ENCODE measurements around the gene TMEM179. TPM values are rescaled to one million over a fixed set of nuclear protein-coding genes. Genes with fewer than 3 reads are reported as not detected.
A peak's percentile ranks its signal among the peaks of the same experiment; 100 is the strongest.
"Not testable (repeated sequence)": the region's sequence is repeated elsewhere in the genome, so short reads cannot be mapped to it uniquely, and the experiment has no call there.

The TMEM179 gene
- total RNA-seq (2021; ENCODE audit: unreplicated experiment), result 3.4 TPM
- 1.8 TPM for polyA plus RNA-seq (2012; ENCODE audit: insufficient read length)
- percentile 23 among the genes with signal in this experiment for Bru-seq, nascent RNA
- BruChase-seq, experiment 1, labeled RNA remaining after a 2-hour chase, result percentile 37 among the genes with signal in this experiment
- percentile 40 among the genes with signal in this experiment for BruChase-seq, experiment 2, labeled RNA remaining after a 6-hour chase
- long read RNA-seq, transcript TMEM179-204 (4 exons, 1,430 nt), result major isoform, 8 of 10 reads
- long read RNA-seq, partial matches to known transcripts, result 0 of 10 reads
- long read RNA-seq, other reads (novel, unspliced or antisense), result 1 of 10 reads

DNA sequence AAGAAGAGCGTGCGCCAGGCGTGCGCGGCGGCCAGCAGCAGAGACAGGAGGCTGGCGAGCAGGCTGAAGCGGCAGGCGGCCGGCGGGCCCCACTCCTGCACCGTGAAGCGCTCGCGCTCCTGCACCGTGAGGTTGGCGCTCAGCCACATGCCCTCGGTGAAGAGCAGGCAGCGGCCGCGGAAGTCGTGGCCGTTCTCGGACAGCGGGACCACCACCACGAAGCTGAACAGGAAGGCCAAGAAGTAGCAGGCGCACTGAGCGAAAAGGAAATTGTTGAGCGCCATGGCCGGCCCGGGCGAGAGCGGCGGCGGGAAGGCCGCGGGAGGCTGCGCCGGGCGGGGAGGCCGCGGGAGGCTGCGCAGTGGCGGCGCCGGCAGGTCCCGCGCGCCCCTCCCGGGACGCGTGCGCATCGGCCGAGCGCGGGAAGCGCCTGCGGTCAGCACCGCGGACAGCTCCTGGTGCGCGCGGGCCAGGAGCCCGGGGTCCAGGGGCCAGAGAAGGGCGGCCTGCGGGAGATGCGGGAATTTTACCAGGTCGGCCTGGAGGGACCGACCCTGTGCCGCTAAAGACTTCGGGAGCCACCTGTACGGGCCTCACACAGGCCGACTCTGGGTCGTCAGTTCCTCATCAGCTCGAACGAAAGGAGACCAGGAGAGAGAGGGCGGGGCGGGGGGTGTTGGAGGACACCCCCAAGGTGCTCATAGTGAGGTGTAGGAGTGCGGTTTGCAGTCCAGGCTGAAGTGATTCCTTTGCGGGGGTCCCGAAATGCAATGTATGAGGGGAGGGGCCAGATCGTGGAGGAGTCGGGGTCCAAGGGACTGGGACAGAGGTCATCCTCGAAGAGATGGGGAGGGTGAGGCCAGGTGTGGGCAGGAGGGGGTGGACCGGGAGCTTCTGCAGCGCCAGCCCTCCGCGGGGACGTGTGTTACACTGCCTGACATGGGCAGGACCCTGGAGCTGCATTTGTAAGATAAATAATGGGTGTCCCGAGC is at the start of gene TMEM179:
TMEM179 (minus strand) TSS at position 315 of the 992 bp plus-strand sequence; CDS start at position 284, 31 bp downstream.
- DNase-seq (ENCODE audit: low read depth, low spot score), result no peak
- Histone ChIP-seq H3K27me3 (ENCODE audit: control insufficient read depth, insufficient read depth, low read length) (peaks cover 9% of the 10 kb centered on the region), H3K4me1 (ENCODE audit: control insufficient read depth, insufficient read depth, low read length) (no peaks in the 10 kb centered on the region), H3K27ac (ENCODE audit: low read length) (no peak within 1 kb of the TSS), H3K9me3 (ENCODE audit: control insufficient read depth, insufficient read depth, low read depth, low read length) (no peaks in the 10 kb centered on the region), H3K36me3 (ENCODE audit: control insufficient read depth, insufficient read depth, low read length) (no peaks in the 10 kb centered on the region), H3K4me3 (ENCODE audit: low read depth in 2 of 2, low read length in 2 of 2) (peak within 1 kb of the TSS; percentile 26 to 29; a peak in 3 of 4 replicates)
- CTCF ChIA-PET, result no interaction called here
- no peak for TF ChIP-seq POLR2AphosphoS5 (IDR thresholded peaks at IDR 0.05; ENCODE audit: low read depth, low read length)
- TF ChIP-seq, protein P1, sequence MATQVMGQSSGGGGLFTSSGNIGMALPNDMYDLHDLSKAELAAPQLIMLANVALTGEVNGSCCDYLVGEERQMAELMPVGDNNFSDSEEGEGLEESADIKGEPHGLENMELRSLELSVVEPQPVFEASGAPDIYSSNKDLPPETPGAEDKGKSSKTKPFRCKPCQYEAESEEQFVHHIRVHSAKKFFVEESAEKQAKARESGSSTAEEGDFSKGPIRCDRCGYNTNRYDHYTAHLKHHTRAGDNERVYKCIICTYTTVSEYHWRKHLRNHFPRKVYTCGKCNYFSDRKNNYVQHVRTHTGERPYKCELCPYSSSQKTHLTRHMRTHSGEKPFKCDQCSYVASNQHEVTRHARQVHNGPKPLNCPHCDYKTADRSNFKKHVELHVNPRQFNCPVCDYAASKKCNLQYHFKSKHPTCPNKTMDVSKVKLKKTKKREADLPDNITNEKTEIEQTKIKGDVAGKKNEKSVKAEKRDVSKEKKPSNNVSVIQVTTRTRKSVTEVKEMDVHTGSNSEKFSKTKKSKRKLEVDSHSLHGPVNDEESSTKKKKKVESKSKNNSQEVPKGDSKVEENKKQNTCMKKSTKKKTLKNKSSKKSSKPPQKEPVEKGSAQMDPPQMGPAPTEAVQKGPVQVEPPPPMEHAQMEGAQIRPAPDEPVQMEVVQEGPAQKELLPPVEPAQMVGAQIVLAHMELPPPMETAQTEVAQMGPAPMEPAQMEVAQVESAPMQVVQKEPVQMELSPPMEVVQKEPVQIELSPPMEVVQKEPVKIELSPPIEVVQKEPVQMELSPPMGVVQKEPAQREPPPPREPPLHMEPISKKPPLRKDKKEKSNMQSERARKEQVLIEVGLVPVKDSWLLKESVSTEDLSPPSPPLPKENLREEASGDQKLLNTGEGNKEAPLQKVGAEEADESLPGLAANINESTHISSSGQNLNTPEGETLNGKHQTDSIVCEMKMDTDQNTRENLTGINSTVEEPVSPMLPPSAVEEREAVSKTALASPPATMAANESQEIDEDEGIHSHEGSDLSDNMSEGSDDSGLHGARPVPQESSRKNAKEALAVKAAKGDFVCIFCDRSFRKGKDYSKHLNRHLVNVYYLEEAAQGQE (IDR thresholded peaks at IDR 0.05; ENCODE audit: insufficient read depth in 1 of 2, low read depth in 2 of 2, low read length in 1 of 2), result peak; percentile 94
- in situ Hi-C loops (cut with HindIII; ENCODE audit: low pct_unique_long_range_greater_than_20kb, low sequenced_read_pairs) (no loop called here), intact Hi-C loops (cut with micrococcal nuclease; ENCODE audit: unreplicated experiment) (no loop called here)
- peak; percentile 81 for ATAC-seq
- POLR2A ChIA-PET, result no interaction called here
- BruUV-seq (replicated peaks), result no TSS peak

GRCh38 chr14:104654119-104654518 is 49.5 kb upstream of the TMEM179 start:
- Histone ChIP-seq H3K4me3 (ENCODE audit: low read depth in 2 of 2, low read length in 2 of 2) (no peak overlapping the region), H3K4me1 (ENCODE audit: control insufficient read depth, insufficient read depth, low read length) (peaks cover 8% of the 10 kb centered on the region), H3K36me3 (ENCODE audit: control insufficient read depth, insufficient read depth, low read length) (no peaks in the 10 kb centered on the region), H3K27ac (ENCODE audit: low read length) (0 out of 2 replicates have a peak overlapping the region, but pooled peaks have one; percentile 29), H3K9me3 (ENCODE audit: control insufficient read depth, insufficient read depth, low read depth, low read length) (peaks cover 3% of the 10 kb centered on the region; the same call in 1 of the 2 replicates), H3K27me3 (ENCODE audit: control insufficient read depth, insufficient read depth, low read length) (no peaks in the 10 kb centered on the region)
- ChIA-PET POLR2A (no interaction called here), CTCF (no interaction called here)
- no peak for DNase-seq (ENCODE audit: low read depth, low spot score)
- TF ChIP-seq TCF7L2 (IDR thresholded peaks at IDR 0.05; ENCODE audit: low read depth, low read length) (no peak), POLR2AphosphoS5 (IDR thresholded peaks at IDR 0.05; ENCODE audit: low read depth, low read length) (no peak)
- TF ChIP-seq, protein P2, sequence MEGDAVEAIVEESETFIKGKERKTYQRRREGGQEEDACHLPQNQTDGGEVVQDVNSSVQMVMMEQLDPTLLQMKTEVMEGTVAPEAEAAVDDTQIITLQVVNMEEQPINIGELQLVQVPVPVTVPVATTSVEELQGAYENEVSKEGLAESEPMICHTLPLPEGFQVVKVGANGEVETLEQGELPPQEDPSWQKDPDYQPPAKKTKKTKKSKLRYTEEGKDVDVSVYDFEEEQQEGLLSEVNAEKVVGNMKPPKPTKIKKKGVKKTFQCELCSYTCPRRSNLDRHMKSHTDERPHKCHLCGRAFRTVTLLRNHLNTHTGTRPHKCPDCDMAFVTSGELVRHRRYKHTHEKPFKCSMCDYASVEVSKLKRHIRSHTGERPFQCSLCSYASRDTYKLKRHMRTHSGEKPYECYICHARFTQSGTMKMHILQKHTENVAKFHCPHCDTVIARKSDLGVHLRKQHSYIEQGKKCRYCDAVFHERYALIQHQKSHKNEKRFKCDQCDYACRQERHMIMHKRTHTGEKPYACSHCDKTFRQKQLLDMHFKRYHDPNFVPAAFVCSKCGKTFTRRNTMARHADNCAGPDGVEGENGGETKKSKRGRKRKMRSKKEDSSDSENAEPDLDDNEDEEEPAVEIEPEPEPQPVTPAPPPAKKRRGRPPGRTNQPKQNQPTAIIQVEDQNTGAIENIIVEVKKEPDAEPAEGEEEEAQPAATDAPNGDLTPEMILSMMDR (IDR thresholded peaks at IDR 0.05), result no peak
- intact Hi-C loops (cut with micrococcal nuclease; ENCODE audit: unreplicated experiment) (loop anchor here (5.0 kb wide), 1 partner anchor 53 kb away; no protein-coding TSS in a partner anchor), in situ Hi-C loops (cut with HindIII; ENCODE audit: low pct_unique_long_range_greater_than_20kb, low sequenced_read_pairs) (no loop called here)
- BruUV-seq (replicated peaks), result no TSS peak
- no peak for ATAC-seq

GRCh38 chr14:104653130-104653920 is 48.8 kb upstream of the TMEM179 start:
- in situ Hi-C loops (cut with HindIII; ENCODE audit: low pct_unique_long_range_greater_than_20kb, low sequenced_read_pairs); H3K36me3 ChIP-seq (ENCODE audit: control insufficient read depth, insufficient read depth, low read length); POLR2A ChIA-PET; CTCF ChIA-PET; BruUV-seq (replicated peaks); H3K4me1 ChIP-seq (ENCODE audit: control insufficient read depth, insufficient read depth, low read length); ATAC-seq; H3K27ac ChIP-seq (ENCODE audit: low read length); DNase-seq (ENCODE audit: low read depth, low spot score); H3K9me3 ChIP-seq (ENCODE audit: control insufficient read depth, insufficient read depth, low read depth, low read length); H3K4me3 ChIP-seq (ENCODE audit: low read depth in 2 of 2, low read length in 2 of 2); H3K27me3 ChIP-seq (ENCODE audit: control insufficient read depth, insufficient read depth, low read length): not testable (repeated sequence)
- intact Hi-C loops (cut with micrococcal nuclease; ENCODE audit: unreplicated experiment), result loop anchor here (5.0 kb wide), 1 partner anchor 54 kb away; no protein-coding TSS in a partner anchor
